Measurements from ENCODE around the gene CDH23.

- TF ChIP-seq EZH2 (IDR thresholded peaks at IDR 0.05; ENCODE audit: low read length) (no peak), CTCF (optimal IDR thresholded peaks at IDR 0.05 in 1 of 3, IDR thresholded peaks at IDR 0.05 in 1 of 3, conservative IDR thresholded peaks at IDR 0.05 in 1 of 3; ENCODE audit: extremely low read depth in 1 of 3, insufficient read depth in 2 of 3, low read length in 3 of 3) (no peak)
These were observed 455.7 kb downstream of the CDH23 start for GRCh38 chr10:71852355-71852937.
